ENCODE measurements around the gene ATP1A3. TPM values are rescaled to one million over a fixed set of nuclear protein-coding genes. Genes with fewer than 3 reads are reported as not detected.

Gene ATP1A3
- total and polyA plus RNA-seq, 2 of the 13 experiments (the other 11 are each of a cell fraction or from before 2014, with no cell fraction given): 0.01 to 0.04 TPM

GRCh38 chr19:41936961-41937360 is 57.1 kb downstream of the ATP1A3 start (continued):
- TF ChIP-seq ETV6 (CRISPR knock-in tag; conservative IDR thresholded peaks at IDR 0.05) (no peak), ZNF343 (CRISPR knock-in tag; IDR thresholded peaks at IDR 0.05) (no peak), CHCHD3 (CRISPR knock-in tag; IDR thresholded peaks at IDR 0.05) (no peak), REXO4 (CRISPR knock-in tag; IDR thresholded peaks at IDR 0.05; ENCODE audit: borderline replicate concordance) (no peak)

GRCh38 chr19:41936416-41936850 is 57.6 kb downstream of the ATP1A3 start:
- Histone ChIP-seq H3K4me3 (replicated peaks in 1 of 3; ENCODE audit: insufficient read depth in 1 of 3, low read depth in 2 of 3, low read length in 3 of 3) (no peak overlapping the region), H2AFZ (ENCODE audit: low read length) (no peak overlapping the region), H3K4me2 (ENCODE audit: low read depth, low read length) (no peak overlapping the region), H3K9me3 (ENCODE audit: low read length) (no peaks in the 10 kb centered on the region), H3K79me2 (ENCODE audit: insufficient read depth, low read length) (no peaks in the 10 kb centered on the region), H3K27ac (ENCODE audit: extremely low read length, insufficient read depth, low read length) (no peak overlapping the region), H3K36me3 (replicated peaks in 1 of 2; ENCODE audit: control insufficient read depth in 1 of 2, insufficient read depth in 2 of 2, low read length in 2 of 2) (no peaks in the 10 kb centered on the region), H3K27me3 (ENCODE audit: control insufficient read depth in 1 of 2, insufficient read depth in 2 of 2, low read length in 2 of 2) (peaks cover 14 to 72% of the 10 kb centered on the region in 2 experiments; a peak in 4 of 5 replicates), H3K4me1 (ENCODE audit: insufficient read depth, low read length) (no peaks in the 10 kb centered on the region), H4K20me1 (ENCODE audit: insufficient read depth, low read length) (peaks cover 6% of the 10 kb centered on the region; the same call in 1 of the 2 replicates), H3K9ac (ENCODE audit: insufficient read depth, low read depth, low read length) (no peak overlapping the region)
- intact Hi-C loops (cut with micrococcal nuclease; ENCODE audit: unreplicated experiment) (no loop called here), in situ Hi-C loops (cut with HindIII; ENCODE audit: extremely low pct_ligation_motif_present, low pct_unique_long_range_greater_than_20kb) (loop anchor here (10.0 kb wide), 1 partner anchor 52 kb away; the partner anchor contains the start of gene ARHGEF1)
- POLR2A ChIA-PET: no interaction called here
- no TSS peak for BruUV-seq (replicated peaks)
- no peak for ATAC-seq
- DNase-seq (ENCODE audit: low spot score): no peak
- 67% methylated on average over 7 of the region's 8 CpGs for WGBS (ENCODE audit: low lambda C conversion rate)
- no peak for FAIRE-seq
- no peak for TF ChIP-seq HNF1B (CRISPR knock-in tag; IDR thresholded peaks at IDR 0.05)
- no peak for TF ChIP-seq NFKB2 (CRISPR knock-in tag; IDR thresholded peaks at IDR 0.05; ENCODE audit: borderline replicate concordance)
- TF ChIP-seq ZBTB49 (CRISPR knock-in tag; IDR thresholded peaks at IDR 0.05; ENCODE audit: borderline replicate concordance): no peak
- TF ChIP-seq ZNF510 (CRISPR knock-in tag; IDR thresholded peaks at IDR 0.05; ENCODE audit: low read depth): no peak
- TF ChIP-seq HIVEP1 (CRISPR knock-in tag; IDR thresholded peaks at IDR 0.05): no peak
- no peak for TF ChIP-seq PBX3 (CRISPR knock-in tag; IDR thresholded peaks at IDR 0.05; ENCODE audit: borderline replicate concordance)
- TF ChIP-seq SNRNP70 (IDR thresholded peaks at IDR 0.05; ENCODE audit: low read depth, low read length): no peak
- CTCF ChIA-PET (ENCODE audit: low intra/inter-chr PET ratio, low total read pairs): no interaction called here

All from HepG2 (cell line).